Measurements from ENCODE around the gene OXER1. TPM values are rescaled to one million over a fixed set of nuclear protein-coding genes. Genes with fewer than 3 reads are reported as not detected.

OXER1 gene
- total RNA-seq, 8 experiments from 2014 or later: 0.11 to 2.9 (median 0.63) TPM

GRCh38 chr2:42762155-42762554 is 1.8 kb downstream of the OXER1 start:
- WGBS, 10 experiments: 83 to 100% (median 86%) methylated on average over 1 to 3 of the region's 5 CpGs; no CpG with 5 or more reads in 5 of the 10 experiments
- ATAC-seq (replicated peaks in 6 of 8): no peak
- Histone ChIP-seq H3K4me3 (no peak overlapping the region), H3K27ac (no peak overlapping the region), H3K4me1 (replicated peaks in 1 of 2) (peaks cover 0 to 9% of the 10 kb centered on the region in 2 donors)
- in situ Hi-C loops (cut with MboI; ENCODE audit: low pct_unique_long_range_greater_than_20kb in 2 of 9, low sequenced_read_pairs in 9 of 9, unreplicated experiment in 9 of 9): no loop called here

- ATAC-seq (replicated peaks in 6 of 8): no peak
Observed at GRCh38 chr2:42761554-42761953, 2.4 kb downstream of the OXER1 start.

DNA sequence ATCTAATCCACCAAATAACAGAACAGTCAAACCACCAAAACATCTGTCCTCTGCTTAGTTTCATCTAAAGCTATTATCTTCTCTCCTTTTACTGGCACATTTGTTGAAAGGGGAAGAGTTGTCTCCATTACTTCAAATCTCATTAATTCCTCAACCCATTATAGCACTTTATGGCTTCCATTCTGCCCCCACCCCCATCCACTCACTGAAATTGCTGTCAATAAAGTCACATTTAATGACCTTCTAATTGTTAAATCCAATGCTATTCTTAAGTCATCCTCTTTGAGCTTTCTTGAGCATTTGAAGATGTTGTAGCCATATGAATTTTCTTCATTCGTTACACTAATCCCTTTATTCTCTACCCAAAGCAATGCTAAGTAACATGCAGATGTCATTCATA is 5.2 kb downstream of the OXER1 start:
- in situ Hi-C loops (cut with MboI; ENCODE audit: low pct_unique_long_range_greater_than_20kb in 2 of 9, low sequenced_read_pairs in 9 of 9, unreplicated experiment in 9 of 9): no loop called here
- peaks cover 0 to 9% of the 10 kb centered on the region in 2 donors for H3K4me1 ChIP-seq (replicated peaks in 1 of 2)
- H3K27ac ChIP-seq: no peak overlapping the region
- no peak overlapping the region for H3K4me3 ChIP-seq
- 33 to 100% (median 73%) methylated on average over 1 of the region's 1 CpG; no CpG with 5 or more reads in 3 of the 10 experiments for WGBS, 10 experiments
- no peak for ATAC-seq (replicated peaks in 6 of 8)

More at GRCh38 chr2:42761554-42761953, 2.4 kb downstream of the OXER1 start:
- Histone ChIP-seq H3K27ac (no peak overlapping the region), H3K4me1 (replicated peaks in 1 of 2) (peaks cover 0 to 9% of the 10 kb centered on the region in 2 donors), H3K4me3 (no peak overlapping the region)
- 60 to 100% (median 96%) methylated on average over 1 to 2 of the region's 9 CpGs; no CpG with 5 or more reads in 6 of the 10 experiments for WGBS, 10 experiments
- in situ Hi-C loops (cut with MboI; ENCODE audit: low pct_unique_long_range_greater_than_20kb in 2 of 9, low sequenced_read_pairs in 9 of 9, unreplicated experiment in 9 of 9): no loop called here

GRCh38 chr2:42757981-42758740 is 5.8 kb downstream of the OXER1 start:
- no peak for ATAC-seq (replicated peaks in 6 of 8)
- in situ Hi-C loops (cut with MboI; ENCODE audit: low pct_unique_long_range_greater_than_20kb in 2 of 9, low sequenced_read_pairs in 9 of 9, unreplicated experiment in 9 of 9): no loop called here
- Histone ChIP-seq H3K27ac (no peak overlapping the region), H3K4me1 (replicated peaks in 1 of 2) (peaks cover 0 to 9% of the 10 kb centered on the region in 2 donors), H3K4me3 (no peak overlapping the region)
- WGBS, 10 experiments: 60 to 100% (median 85%) methylated on average over 1 to 4 of the region's 4 CpGs; no CpG with 5 or more reads in 2 of the 10 experiments

DNA sequence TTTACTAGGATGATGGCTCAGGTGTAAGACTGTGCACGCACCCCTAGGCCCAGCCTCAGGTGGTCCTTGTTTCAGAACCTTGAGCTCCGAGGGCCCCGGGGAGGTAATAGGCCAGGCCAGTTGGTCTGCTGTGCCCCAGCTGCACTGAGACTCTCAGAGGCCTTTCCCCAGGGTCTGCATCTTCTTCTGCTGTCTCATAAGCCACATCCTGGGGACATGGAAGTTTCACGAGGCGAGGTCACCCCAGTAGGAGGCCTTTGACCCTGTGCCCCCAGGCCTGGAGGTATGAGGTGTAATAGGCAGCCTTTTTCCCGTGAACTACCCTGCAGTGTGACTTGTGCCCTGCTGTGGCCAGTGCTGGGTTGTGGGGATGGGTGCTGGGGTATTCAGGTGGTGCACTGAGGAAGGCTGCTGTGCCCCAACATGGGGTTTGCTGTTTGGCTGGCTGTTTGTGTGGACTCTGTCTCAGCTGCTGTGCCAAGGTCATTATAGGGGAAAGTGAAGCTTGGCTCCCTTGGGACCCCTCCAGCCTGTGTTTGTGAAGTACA is 6.9 kb downstream of the OXER1 start:
- Histone ChIP-seq H3K4me3 (no peak overlapping the region), H3K27ac (no peak overlapping the region), H3K4me1 (replicated peaks in 1 of 2) (peaks cover 0 to 9% of the 10 kb centered on the region in 2 donors)
- in situ Hi-C loops (cut with MboI; ENCODE audit: low pct_unique_long_range_greater_than_20kb in 2 of 9, low sequenced_read_pairs in 9 of 9, unreplicated experiment in 9 of 9): no loop called here
- ATAC-seq (replicated peaks in 6 of 8): no peak
- WGBS, 10 experiments: 80 to 92% (median 90%) methylated on average over 1 to 2 of the region's 6 CpGs; no CpG with 5 or more reads in 7 of the 10 experiments

DNA sequence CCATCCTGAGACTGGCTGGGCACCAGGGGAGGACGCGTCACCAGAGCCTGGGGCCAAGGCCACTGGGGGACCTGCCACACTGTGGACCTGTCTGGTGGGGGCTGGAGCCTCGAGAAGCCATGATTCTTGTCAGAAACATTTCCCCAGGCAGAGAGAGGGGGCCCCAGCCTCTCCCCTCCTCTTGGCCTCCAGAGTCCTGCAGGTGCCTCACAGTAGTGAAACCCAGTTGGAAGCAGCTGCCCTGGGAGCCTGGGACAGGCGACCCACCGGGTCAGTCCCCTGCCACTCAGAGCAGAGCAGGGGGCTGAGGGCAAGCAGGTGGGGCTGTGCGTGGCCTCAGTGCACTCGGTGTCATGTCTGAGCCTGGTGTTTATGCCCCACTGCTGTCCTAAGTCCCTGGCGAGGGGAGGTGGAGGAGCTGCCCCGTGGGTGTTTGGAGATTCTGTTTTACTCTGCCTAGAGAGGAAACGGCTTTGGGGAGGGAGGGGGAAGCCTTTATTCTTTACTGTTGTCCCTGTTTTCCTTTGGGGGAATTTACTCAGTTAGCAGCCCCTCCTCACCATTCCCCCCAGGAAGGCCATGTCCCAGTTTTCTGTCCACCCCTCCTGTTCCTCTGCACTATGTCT is 7.7 kb downstream of the OXER1 start:
- no peak for ATAC-seq (replicated peaks in 6 of 8)
- WGBS, 10 experiments: 66 to 90% (median 74%) methylated on average over 2 to 4 of the region's 10 CpGs; no CpG with 5 or more reads in 6 of the 10 experiments
- in situ Hi-C loops (cut with MboI; ENCODE audit: low pct_unique_long_range_greater_than_20kb in 2 of 9, low sequenced_read_pairs in 9 of 9, unreplicated experiment in 9 of 9): no loop called here
- Histone ChIP-seq H3K4me3 (no peak overlapping the region), H3K4me1 (replicated peaks in 1 of 2) (peaks cover 0 to 9% of the 10 kb centered on the region in 2 donors), H3K27ac (no peak overlapping the region)

DNA sequence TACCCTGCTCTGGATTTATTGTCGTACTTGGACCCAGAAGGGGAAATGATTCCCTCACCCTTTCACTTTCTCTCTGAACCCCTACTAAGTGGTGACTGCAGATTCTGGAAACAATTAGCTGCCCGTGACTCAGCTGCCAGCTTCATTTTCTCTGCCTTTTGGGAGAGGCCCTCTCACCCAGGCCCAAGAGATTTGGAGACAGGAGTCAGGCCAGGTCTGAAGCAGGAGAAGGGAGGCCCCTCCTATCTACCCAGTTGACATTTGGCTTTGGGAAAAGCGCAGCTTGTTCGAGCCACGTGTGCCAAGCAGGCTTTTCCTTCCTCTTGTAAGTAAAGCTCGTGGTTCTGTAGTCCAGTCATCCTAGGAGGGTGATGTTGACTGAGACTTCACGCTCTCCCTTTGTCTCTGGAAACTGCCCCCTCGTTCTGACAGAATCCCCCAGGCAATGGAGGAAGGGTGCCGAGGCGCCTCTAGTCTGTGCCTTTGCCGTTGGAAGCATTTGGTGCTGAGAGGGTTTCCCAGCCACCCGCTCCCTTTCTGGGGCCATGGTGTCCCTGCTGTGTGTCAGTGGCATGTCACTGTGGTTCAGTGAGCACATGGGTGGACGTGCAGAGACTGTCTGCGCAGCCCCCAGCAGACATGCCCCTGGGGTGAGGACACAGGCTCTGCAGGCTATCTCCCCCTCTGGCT is 8.6 kb downstream of the OXER1 start:
- no peak overlapping the region for H3K27ac ChIP-seq
- peak in 2 of 8 experiments; percentile 51 to 68 for ATAC-seq (replicated peaks in 6 of 8)
- no peak overlapping the region for H3K4me3 ChIP-seq
- WGBS, 10 experiments: 48 to 100% (median 79%) methylated on average over 1 to 5 of the region's 14 CpGs; no CpG with 5 or more reads in 2 of the 10 experiments
- peaks cover 0 to 9% of the 10 kb centered on the region in 2 donors for H3K4me1 ChIP-seq (replicated peaks in 1 of 2)
- in situ Hi-C loops (cut with MboI; ENCODE audit: low pct_unique_long_range_greater_than_20kb in 2 of 9, low sequenced_read_pairs in 9 of 9, unreplicated experiment in 9 of 9): no loop called here

GRCh38 chr2:42754776-42755140 is 9.2 kb downstream of the OXER1 start:
- Histone ChIP-seq H3K27ac (no peak overlapping the region), H3K4me1 (replicated peaks in 1 of 2) (peaks cover 0 to 9% of the 10 kb centered on the region in 2 donors), H3K4me3 (no peak overlapping the region)
- WGBS, 10 experiments: 14 to 100% (median 92%) methylated on average over 1 to 2 of the region's 8 CpGs; no CpG with 5 or more reads in 5 of the 10 experiments
- in situ Hi-C loops (cut with MboI; ENCODE audit: low pct_unique_long_range_greater_than_20kb in 2 of 9, low sequenced_read_pairs in 9 of 9, unreplicated experiment in 9 of 9): no loop called here
- peak in 2 of 8 experiments; percentile 40 to 43 for ATAC-seq (replicated peaks in 6 of 8)

GRCh38 chr2:42754021-42754775 is 9.7 kb downstream of the OXER1 start:
- ATAC-seq (replicated peaks in 6 of 8): peak in 2 of 8 experiments; percentile 23 to 30
- Histone ChIP-seq H3K27ac (no peak overlapping the region), H3K4me1 (replicated peaks in 1 of 2) (peaks cover 0 to 4% of the 10 kb centered on the region in 2 donors), H3K4me3 (no peak overlapping the region)
- 20 to 89% (median 65%) methylated on average over 1 to 6 of the region's 11 CpGs; no CpG with 5 or more reads in 1 of the 10 experiments for WGBS, 10 experiments
- in situ Hi-C loops (cut with MboI; ENCODE audit: low pct_unique_long_range_greater_than_20kb in 2 of 9, low sequenced_read_pairs in 9 of 9, unreplicated experiment in 9 of 9): no loop called here

DNA sequence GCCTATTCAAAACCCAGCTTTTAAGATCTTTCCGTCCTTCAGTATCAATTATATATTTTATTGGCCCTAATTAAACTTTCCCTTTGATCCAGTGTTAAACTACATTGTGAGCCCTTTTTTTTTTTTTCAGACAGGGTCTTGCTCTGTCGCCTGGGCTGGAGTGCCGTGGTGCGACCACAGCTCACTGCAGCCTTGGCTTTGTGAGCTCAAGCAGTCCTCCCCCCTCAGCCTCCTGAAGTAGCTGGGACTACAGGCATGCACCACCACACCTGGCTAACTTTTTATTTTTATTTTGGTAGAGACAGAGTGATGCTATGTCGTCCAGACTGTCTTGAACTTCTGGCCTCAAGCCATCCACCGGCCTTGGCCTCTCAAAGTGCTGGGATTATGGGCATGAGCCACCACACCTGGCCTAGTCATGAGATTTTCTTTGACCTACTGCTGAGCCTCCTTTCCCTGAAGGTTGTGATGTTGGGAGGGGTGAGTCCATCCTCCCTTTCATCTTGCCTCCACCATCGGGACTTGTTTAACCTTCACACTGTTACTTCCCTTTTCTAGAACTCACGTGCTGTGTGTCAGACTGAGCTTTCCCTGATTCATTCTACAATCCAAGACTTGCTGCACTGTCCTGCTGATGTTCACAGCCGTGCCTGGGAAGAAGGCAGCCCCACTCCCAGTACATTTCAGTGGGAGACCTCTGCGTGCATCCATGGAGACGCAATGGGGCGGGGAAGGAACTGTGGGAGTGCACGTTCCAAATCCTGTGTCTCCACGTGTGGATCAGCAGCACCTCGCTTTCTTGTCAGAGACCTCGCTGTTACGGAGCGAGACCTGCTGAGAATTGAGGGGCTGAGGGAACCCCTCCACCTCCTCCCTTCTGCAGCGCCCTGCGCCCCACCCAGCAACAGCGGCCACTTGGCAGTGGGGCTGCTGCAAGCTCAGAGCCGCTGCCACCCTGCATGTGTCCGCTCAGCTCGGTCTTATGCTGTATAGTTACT is 10.8 kb downstream of the OXER1 start:
- in situ Hi-C loops (cut with MboI; ENCODE audit: low pct_unique_long_range_greater_than_20kb in 2 of 9, low sequenced_read_pairs in 9 of 9, unreplicated experiment in 9 of 9): no loop called here
- Histone ChIP-seq H3K4me3 (no peak overlapping the region), H3K4me1 (replicated peaks in 1 of 2) (no peaks in the 10 kb centered on the region), H3K27ac (no peak overlapping the region)
- no peak for ATAC-seq (replicated peaks in 6 of 8)
- 74 to 100% (median 89%) methylated on average over 2 to 19 of the region's 24 CpGs; no CpG with 5 or more reads in 2 of the 10 experiments for WGBS, 10 experiments

DNA sequence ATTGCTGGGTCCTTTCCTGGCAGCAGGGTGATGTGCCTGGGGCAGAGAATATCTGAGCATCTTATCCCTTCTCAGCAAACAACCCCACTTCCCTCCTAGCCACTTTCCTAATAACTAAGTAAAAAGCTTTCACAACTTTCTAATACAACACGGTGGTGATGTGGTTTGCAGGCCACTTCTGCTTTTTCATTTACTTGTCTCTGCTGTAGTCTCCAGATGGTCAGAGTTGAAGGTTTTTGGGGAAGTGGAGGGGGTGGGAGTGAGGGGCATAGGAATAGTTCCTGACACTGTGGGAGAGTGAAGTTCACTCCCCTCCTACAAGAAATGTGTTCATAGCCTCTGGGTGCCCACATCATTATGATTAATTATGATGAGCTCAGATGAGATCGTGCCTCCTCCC is 11.6 kb downstream of the OXER1 start:
- in situ Hi-C loops (cut with MboI; ENCODE audit: low pct_unique_long_range_greater_than_20kb in 2 of 9, low sequenced_read_pairs in 9 of 9, unreplicated experiment in 9 of 9): no loop called here

More for the DNA sequence above, 11.6 kb downstream of the OXER1 start:
- no peak for ATAC-seq (replicated peaks in 6 of 8)
- H3K4me1 ChIP-seq (replicated peaks in 1 of 2): no peaks in the 10 kb centered on the region
- no peak overlapping the region for H3K27ac ChIP-seq
- WGBS, 10 experiments: 29 to 67% (median 50%) methylated on average over 1 of the region's 2 CpGs; no CpG with 5 or more reads in 5 of the 10 experiments
- no peak overlapping the region for H3K4me3 ChIP-seq

All from motor neuron (in vitro differentiated cells).